ENCODE measurements around the gene GPRIN3.

Gene GPRIN3

GRCh38 chr4:89243733-89244252 lies 63.8 kb downstream of the GPRIN3 start:
- Mint-ChIP-seq H3K27ac (peak overlapping the region; percentile 46), H3K27me3 (no peaks in the 10 kb centered on the region), H3K9me3 (no peaks in the 10 kb centered on the region), H3K4me3 (no peak overlapping the region), H3K36me3 (peaks cover 11% of the 10 kb centered on the region), H3K4me1 (peaks cover 65% of the 10 kb centered on the region)

- H3K4me3 Mint-ChIP-seq = no peak overlapping the region
These were observed 64.5 kb downstream of the GPRIN3 start for GRCh38 chr4:89242864-89243732.

GRCh38 chr4:89242216-89242615 lies 65.4 kb downstream of the GPRIN3 start:
- H3K27me3 Mint-ChIP-seq = no peaks in the 10 kb centered on the region
- H3K36me3 Mint-ChIP-seq = peaks cover 2% of the 10 kb centered on the region
- H3K4me3 Mint-ChIP-seq = no peak overlapping the region
- H3K9me3 Mint-ChIP-seq = no peaks in the 10 kb centered on the region
- peaks cover 54% of the 10 kb centered on the region for H3K4me1 Mint-ChIP-seq
- no peak overlapping the region for H3K27ac Mint-ChIP-seq

More at GRCh38 chr4:89242864-89243732, 64.5 kb downstream of the GPRIN3 start:
- peaks cover 9% of the 10 kb centered on the region for H3K36me3 Mint-ChIP-seq
- no peaks in the 10 kb centered on the region for H3K27me3 Mint-ChIP-seq
- H3K9me3 Mint-ChIP-seq = no peaks in the 10 kb centered on the region
- peak overlapping the region; percentile 46 for H3K27ac Mint-ChIP-seq
- peaks cover 62% of the 10 kb centered on the region for H3K4me1 Mint-ChIP-seq

- Mint-ChIP-seq H3K9me3 (peaks cover 3% of the 10 kb centered on the region), H3K27ac (no peak overlapping the region), H3K27me3 (no peaks in the 10 kb centered on the region), H3K36me3 (no peaks in the 10 kb centered on the region), H3K4me1 (peaks cover 5% of the 10 kb centered on the region), H3K4me3 (no peak overlapping the region)
These were observed 77.3 kb downstream of the GPRIN3 start for GRCh38 chr4:89230271-89230670.

GRCh38 chr4:89226665-89227574 lies 80.7 kb downstream of the GPRIN3 start:
- Mint-ChIP-seq H3K4me3 (peak overlapping the region; percentile 40), H3K27ac (no peak overlapping the region), H3K36me3 (no peaks in the 10 kb centered on the region), H3K4me1 (peaks cover 5% of the 10 kb centered on the region), H3K9me3 (no peaks in the 10 kb centered on the region), H3K27me3 (no peaks in the 10 kb centered on the region)

- no peaks in the 10 kb centered on the region for H3K27me3 Mint-ChIP-seq
- no peak overlapping the region for H3K27ac Mint-ChIP-seq
- H3K36me3 Mint-ChIP-seq = no peaks in the 10 kb centered on the region
These were observed 85.4 kb downstream of the GPRIN3 start for GRCh38 chr4:89222170-89222569.

GRCh38 chr4:89221167-89221867 lies 86.3 kb downstream of the GPRIN3 start:
- Mint-ChIP-seq H3K36me3 (no peaks in the 10 kb centered on the region), H3K4me3 (no peak overlapping the region), H3K27ac (no peak overlapping the region), H3K27me3 (no peaks in the 10 kb centered on the region), H3K4me1 (no peaks in the 10 kb centered on the region), H3K9me3 (no peaks in the 10 kb centered on the region)

More at GRCh38 chr4:89222170-89222569, 85.4 kb downstream of the GPRIN3 start:
- Mint-ChIP-seq H3K9me3 (no peaks in the 10 kb centered on the region), H3K4me3 (no peak overlapping the region), H3K4me1 (peaks cover 3% of the 10 kb centered on the region)

GRCh38 chr4:89218587-89218986 lies 89.0 kb downstream of the GPRIN3 start:
- no peak overlapping the region for H3K4me3 Mint-ChIP-seq
- H3K36me3 Mint-ChIP-seq = no peaks in the 10 kb centered on the region
- no peaks in the 10 kb centered on the region for H3K4me1 Mint-ChIP-seq
- no peaks in the 10 kb centered on the region for H3K9me3 Mint-ChIP-seq
- no peaks in the 10 kb centered on the region for H3K27me3 Mint-ChIP-seq
- H3K27ac Mint-ChIP-seq = no peak overlapping the region

- Mint-ChIP-seq H3K4me1 (no peaks in the 10 kb centered on the region), H3K36me3 (no peaks in the 10 kb centered on the region), H3K4me3 (no peak overlapping the region), H3K27ac (no peak overlapping the region), H3K27me3 (no peaks in the 10 kb centered on the region), H3K9me3 (no peaks in the 10 kb centered on the region)
These were observed 90.0 kb downstream of the GPRIN3 start for GRCh38 chr4:89217604-89218003.

- H3K4me3 Mint-ChIP-seq = no peak overlapping the region
- no peak overlapping the region for H3K27ac Mint-ChIP-seq
- H3K27me3 Mint-ChIP-seq = no peaks in the 10 kb centered on the region
- H3K9me3 Mint-ChIP-seq = no peaks in the 10 kb centered on the region
- H3K4me1 Mint-ChIP-seq = no peaks in the 10 kb centered on the region
- no peaks in the 10 kb centered on the region for H3K36me3 Mint-ChIP-seq
These were observed 90.7 kb downstream of the GPRIN3 start for GRCh38 chr4:89216866-89217265.

- Mint-ChIP-seq H3K36me3 (no peaks in the 10 kb centered on the region), H3K9me3 (no peaks in the 10 kb centered on the region), H3K4me3 (no peak overlapping the region), H3K27me3 (peaks cover under 1% of the 10 kb centered on the region), H3K27ac (no peak overlapping the region), H3K4me1 (no peaks in the 10 kb centered on the region)
These were observed 91.2 kb downstream of the GPRIN3 start for GRCh38 chr4:89216422-89216821.

- Mint-ChIP-seq H3K4me3 (no peak overlapping the region), H3K27me3 (peaks cover 2% of the 10 kb centered on the region), H3K4me1 (no peaks in the 10 kb centered on the region), H3K36me3 (no peaks in the 10 kb centered on the region), H3K27ac (no peak overlapping the region), H3K9me3 (no peaks in the 10 kb centered on the region)
These were observed 91.9 kb downstream of the GPRIN3 start for GRCh38 chr4:89215736-89216135.

GRCh38 chr4:89214308-89214707 lies 93.3 kb downstream of the GPRIN3 start:
- H3K27ac Mint-ChIP-seq = no peak overlapping the region
- peaks cover 2% of the 10 kb centered on the region for H3K27me3 Mint-ChIP-seq
- H3K4me1 Mint-ChIP-seq = no peaks in the 10 kb centered on the region
- no peaks in the 10 kb centered on the region for H3K36me3 Mint-ChIP-seq
- H3K4me3 Mint-ChIP-seq = no peak overlapping the region
- no peaks in the 10 kb centered on the region for H3K9me3 Mint-ChIP-seq

- Mint-ChIP-seq H3K4me1 (no peaks in the 10 kb centered on the region), H3K27me3 (peaks cover 2% of the 10 kb centered on the region), H3K9me3 (no peaks in the 10 kb centered on the region), H3K36me3 (no peaks in the 10 kb centered on the region), H3K4me3 (no peak overlapping the region), H3K27ac (no peak overlapping the region)
These were observed 94.3 kb downstream of the GPRIN3 start for GRCh38 chr4:89213382-89213701.

GRCh38 chr4:89212666-89213381 lies 94.8 kb downstream of the GPRIN3 start:
- H3K9me3 Mint-ChIP-seq = no peaks in the 10 kb centered on the region
- no peaks in the 10 kb centered on the region for H3K36me3 Mint-ChIP-seq
- no peak overlapping the region for H3K27ac Mint-ChIP-seq
- no peak overlapping the region for H3K4me3 Mint-ChIP-seq
- peaks cover 2% of the 10 kb centered on the region for H3K27me3 Mint-ChIP-seq
- H3K4me1 Mint-ChIP-seq = no peaks in the 10 kb centered on the region

All from activated naive CD4-positive, alpha-beta T cell treated with anti-CD3 and anti-CD28 coated beads, Interleukin-2, amount 50 U/mL, for 24 hours (primary cell).